Mucosa of descending colon (tissue), 3 donors: ENCODE measurements around the gene GBA2. TPM values are rescaled to one million over a fixed set of nuclear protein-coding genes. Genes with fewer than 3 reads are reported as not detected.

Source experiments
- ATAC-seq: fragments of 200-7000 bp; cut with Tn5 transposase; one replicate; pipeline ENCODE4 v1.9.1; 2020; ENCODE audit warnings: mild to moderate bottlenecking, moderate library complexity
- DNase-seq, 3 donors: peaks; one replicate each; pipeline ENCODE4 v3.0.0-alpha.2; 2020
- H3K36me3 ChIP-seq: fragments of 200-600 bp; one replicate; pipeline ENCODE4 v1.8.0; 2021; ENCODE audit warnings: low read depth, mild to moderate bottlenecking
- H3K4me1 ChIP-seq: fragments of 200-600 bp; one replicate; pipeline ENCODE4 v1.8.0; 2021; ENCODE audit warnings: low read depth, mild to moderate bottlenecking
- H3K4me3 ChIP-seq: fragments of 200-600 bp; one replicate; pipeline ENCODE4 v1.8.0; 2021; ENCODE audit warnings: mild to moderate bottlenecking
- H3K9me3 ChIP-seq: fragments of 200-600 bp; one replicate; pipeline ENCODE4 v1.8.0; 2021; ENCODE audit warnings: mild to moderate bottlenecking
- intact Hi-C, 2 donors: fragments of 100-400 bp; cut with DNase I in 1 of 2; cut with micrococcal nuclease in 1 of 2; formaldehyde crosslinking; loops; one replicate each; pipeline versions ENCODE4 v1.11.0 to v1.11.1; 2022; cut with DNase I, micrococcal nuclease
- total RNA-seq, 3 donors: library from RNA; stranded (reverse); fragmentation: NEBNext Ultra II Directional in 2 of 3; extraction: Animal tissue kit (Norgen Biotek cat#: 25700) in 2 of 3; gene quantifications; one replicate each; pipeline versions ENCODE4 v1.2.1 to v1.2.4, GENCODE V29; 2021 to 2023
- TF ChIP-seq, protein P1 (sequence below): fragments of 200-600 bp; IDR thresholded peaks from one replicate; pipeline ENCODE4 v1.8.0; 2022; ENCODE audit warnings: antibody characterized with exemption, mild to moderate bottlenecking
- donor health status: DM: no; HTN: no; CAD: no; lungs with moderate emphysema.
- donor health status: DM: no; HTN: no; CAD: no.
- donor health status: DM: no; HTN: yes; CAD: no.

The GBA2 gene
- total RNA-seq, 3 donors from 2014 or later: 157 to 285 (median 223) TPM

DNA sequence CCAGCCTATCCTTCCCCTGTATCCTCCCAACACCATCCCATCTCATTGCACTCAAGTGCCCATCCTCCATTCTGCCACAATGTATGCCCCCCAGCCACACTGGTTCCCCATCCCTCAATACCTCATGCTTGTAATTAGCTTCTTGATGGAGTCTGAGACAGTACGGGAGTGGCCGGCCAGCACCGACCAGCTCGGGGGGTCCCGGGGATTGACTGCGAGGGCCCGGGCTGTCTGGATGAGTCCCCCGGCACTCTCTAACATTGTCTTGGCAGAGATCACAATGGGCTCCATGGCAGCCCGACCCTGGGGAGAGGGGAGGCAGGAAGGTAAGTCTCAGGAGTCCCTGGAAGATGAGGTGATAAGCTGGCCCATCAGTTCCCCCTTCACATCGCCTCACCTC is 42.1 kb downstream of the GBA2 start:
- Histone ChIP-seq H3K4me1 (no peaks in the 10 kb centered on the region), H3K4me3 (no peak overlapping the region), H3K9me3 (no peaks in the 10 kb centered on the region), H3K36me3 (peaks cover 37% of the 10 kb centered on the region)
- DNase-seq: no peak
- intact Hi-C loops: loop anchor here in 1 of 2 donors (10.0 kb wide), 1 partner anchor 62 kb away; no protein-coding TSS in a partner anchor
- TF ChIP-seq, protein P1, sequence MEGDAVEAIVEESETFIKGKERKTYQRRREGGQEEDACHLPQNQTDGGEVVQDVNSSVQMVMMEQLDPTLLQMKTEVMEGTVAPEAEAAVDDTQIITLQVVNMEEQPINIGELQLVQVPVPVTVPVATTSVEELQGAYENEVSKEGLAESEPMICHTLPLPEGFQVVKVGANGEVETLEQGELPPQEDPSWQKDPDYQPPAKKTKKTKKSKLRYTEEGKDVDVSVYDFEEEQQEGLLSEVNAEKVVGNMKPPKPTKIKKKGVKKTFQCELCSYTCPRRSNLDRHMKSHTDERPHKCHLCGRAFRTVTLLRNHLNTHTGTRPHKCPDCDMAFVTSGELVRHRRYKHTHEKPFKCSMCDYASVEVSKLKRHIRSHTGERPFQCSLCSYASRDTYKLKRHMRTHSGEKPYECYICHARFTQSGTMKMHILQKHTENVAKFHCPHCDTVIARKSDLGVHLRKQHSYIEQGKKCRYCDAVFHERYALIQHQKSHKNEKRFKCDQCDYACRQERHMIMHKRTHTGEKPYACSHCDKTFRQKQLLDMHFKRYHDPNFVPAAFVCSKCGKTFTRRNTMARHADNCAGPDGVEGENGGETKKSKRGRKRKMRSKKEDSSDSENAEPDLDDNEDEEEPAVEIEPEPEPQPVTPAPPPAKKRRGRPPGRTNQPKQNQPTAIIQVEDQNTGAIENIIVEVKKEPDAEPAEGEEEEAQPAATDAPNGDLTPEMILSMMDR: no peak
- no peak for ATAC-seq

DNA sequence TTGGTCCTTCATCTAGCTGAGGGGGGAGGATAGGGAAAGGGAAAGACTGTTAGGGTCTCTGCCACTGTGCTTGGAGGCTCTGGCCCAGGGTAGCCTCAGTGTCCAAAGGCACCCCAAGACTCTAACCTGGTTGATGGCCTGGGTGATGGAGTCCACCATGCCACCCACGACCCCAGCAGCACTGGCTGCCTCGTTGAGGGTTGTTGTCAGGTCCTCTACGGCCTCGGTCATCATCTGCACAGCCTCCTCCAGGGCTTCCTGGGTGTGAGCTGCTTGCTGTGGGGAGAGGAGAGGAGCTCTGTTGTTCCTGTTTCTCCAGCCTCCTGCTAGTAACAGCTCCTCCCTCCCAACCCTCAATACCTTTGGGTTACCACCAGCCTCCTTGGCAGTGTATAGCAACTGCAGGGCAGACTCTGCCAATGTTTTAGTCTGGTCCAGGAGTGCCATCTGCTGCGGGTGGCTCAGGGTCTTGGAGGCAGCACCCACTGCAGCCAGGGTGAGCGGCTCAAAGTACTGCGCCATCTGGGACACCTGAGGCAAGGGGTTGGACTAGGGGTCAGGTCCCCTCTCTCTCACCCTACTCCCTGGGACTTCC is 43.1 kb downstream of the GBA2 start:
- ATAC-seq: no peak
- intact Hi-C loops: loop anchor here in 1 of 2 donors (10.0 kb wide), 1 partner anchor 61 kb away; no protein-coding TSS in a partner anchor
- DNase-seq: no peak

DNA sequence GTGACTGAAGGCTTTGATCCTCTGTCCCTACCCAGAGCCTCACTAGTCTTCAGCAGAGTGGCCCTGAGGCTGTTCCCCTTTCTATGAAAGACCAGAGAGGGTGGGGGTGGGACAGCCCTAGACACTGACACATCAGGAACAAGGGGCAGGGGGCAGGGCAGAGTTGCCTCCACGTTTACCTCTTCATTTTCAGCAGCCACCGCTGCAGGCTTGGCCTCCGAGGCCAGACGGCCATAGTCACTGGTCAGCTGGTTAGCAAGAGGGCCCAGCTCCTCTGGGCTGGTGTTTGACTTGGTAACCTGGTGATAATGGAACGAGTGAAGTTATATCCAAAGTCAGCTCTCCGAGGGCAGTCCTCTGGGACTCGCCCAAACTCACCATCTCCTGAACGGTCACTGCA is 43.7 kb downstream of the GBA2 start:
- TF ChIP-seq, protein P1: no peak
- no peak for DNase-seq
- Histone ChIP-seq H3K9me3 (no peaks in the 10 kb centered on the region), H3K4me1 (no peaks in the 10 kb centered on the region), H3K36me3 (peaks cover 43% of the 10 kb centered on the region), H3K4me3 (no peak overlapping the region)
- no peak for ATAC-seq
- intact Hi-C loops: loop anchor here in 1 of 2 donors (10.0 kb wide), 1 partner anchor 61 kb away; no protein-coding TSS in a partner anchor

More for the DNA sequence above, 43.1 kb downstream of the GBA2 start:
- Histone ChIP-seq H3K36me3 (peaks cover 40% of the 10 kb centered on the region), H3K4me3 (no peak overlapping the region), H3K4me1 (no peaks in the 10 kb centered on the region), H3K9me3 (no peaks in the 10 kb centered on the region)
- TF ChIP-seq, protein P1: no peak

DNA sequence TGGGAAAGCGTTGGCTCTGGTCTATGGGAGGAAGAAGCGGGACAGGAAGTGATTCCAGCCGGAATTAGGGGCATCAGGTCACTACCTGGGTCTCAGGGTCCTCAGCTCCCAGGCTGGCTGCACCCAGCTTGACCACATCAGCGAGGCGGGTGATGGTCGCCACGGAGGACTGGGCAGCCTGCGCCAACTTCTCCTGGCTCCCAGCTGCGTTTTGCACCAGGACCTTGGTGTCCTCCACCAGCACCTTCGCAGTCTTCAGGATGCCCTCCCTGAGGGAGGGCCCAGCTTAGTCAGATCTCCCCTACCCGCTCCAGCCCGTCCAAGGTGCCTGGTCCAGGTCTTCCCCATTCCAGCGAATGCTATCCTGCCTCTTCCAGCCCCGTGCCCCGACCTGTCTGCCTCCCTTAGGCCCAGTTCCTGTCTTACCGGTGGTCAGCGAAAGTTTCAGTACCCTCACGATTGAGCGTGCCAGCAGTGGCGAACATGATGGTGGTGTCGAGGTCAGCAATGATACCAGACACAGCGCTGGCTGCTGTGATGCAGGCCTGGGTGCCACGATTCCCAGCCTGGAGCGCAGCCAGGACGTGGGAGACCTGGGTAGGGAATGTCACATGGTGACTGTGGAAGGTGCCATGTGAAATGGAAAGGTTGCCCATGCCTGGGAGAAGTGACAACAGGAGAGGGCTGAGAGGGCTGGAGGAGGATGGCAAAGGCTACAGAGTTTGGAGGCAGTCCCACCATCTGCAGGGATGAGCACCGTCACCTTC is 44.9 kb downstream of the GBA2 start:
- ATAC-seq (no peak), DNase-seq (no peak)
- intact Hi-C loops: loop anchor here in 1 of 2 donors (10.0 kb wide), 1 partner anchor 59 kb away; no protein-coding TSS in a partner anchor
- Histone ChIP-seq H3K4me1 (no peaks in the 10 kb centered on the region), H3K9me3 (no peaks in the 10 kb centered on the region), H3K4me3 (no peak overlapping the region), H3K36me3 (peaks cover 52% of the 10 kb centered on the region)
- TF ChIP-seq, protein P1: no peak

DNA sequence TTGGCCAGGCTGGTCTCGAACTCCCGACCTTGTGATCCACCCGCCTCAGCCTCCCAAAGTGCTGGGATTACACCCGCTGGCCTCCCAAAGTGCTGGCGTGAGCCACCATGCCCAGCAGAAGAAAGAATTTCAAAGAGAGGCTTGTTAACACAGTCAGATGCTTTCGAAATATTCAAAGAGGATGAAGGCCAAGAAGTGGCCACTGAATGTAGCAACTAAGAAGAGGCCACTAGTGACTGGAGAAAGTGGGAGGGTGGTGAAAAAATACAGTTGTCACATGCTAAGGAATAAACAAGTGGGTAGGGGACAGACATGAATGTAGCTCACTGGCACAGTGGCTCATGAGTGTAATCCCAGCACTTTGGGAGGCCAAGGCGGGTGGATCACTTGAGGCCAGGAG is 46.3 kb downstream of the GBA2 start:
- TF ChIP-seq, protein P1: no peak
- Histone ChIP-seq H3K36me3 (peaks cover 66% of the 10 kb centered on the region), H3K9me3 (no peaks in the 10 kb centered on the region), H3K4me3 (no peak overlapping the region), H3K4me1 (no peaks in the 10 kb centered on the region)
- intact Hi-C loops: loop anchor here in 1 of 2 donors (10.0 kb wide), 1 partner anchor 58 kb away; no protein-coding TSS in a partner anchor
- ATAC-seq: no peak
- no peak for DNase-seq
